ENCODE results near the gene ANXA6.
"Not testable (repeated sequence)": the region's sequence is repeated elsewhere in the genome, so short reads cannot be mapped to it uniquely, and the experiment has no call there.

Gene ANXA6

DNA sequence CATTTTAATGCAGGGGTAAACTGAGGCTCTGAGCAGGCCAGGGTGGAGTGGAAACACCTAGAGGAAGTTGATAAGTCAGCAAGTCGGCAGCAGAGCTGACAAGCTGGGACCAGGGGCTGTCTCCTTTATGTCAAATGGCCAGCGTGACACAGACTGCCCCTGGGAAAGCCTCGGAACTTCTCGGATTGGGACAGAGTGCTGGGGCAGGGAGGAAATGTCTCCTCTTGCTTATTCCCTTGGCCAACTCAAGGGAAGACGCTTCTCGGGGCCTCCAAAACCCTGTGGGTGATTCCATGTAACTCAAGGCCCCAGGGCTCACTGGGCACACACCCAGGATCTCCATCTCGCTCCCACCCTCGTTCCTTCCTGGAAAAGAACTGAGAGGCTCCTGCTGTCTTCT, 25.4 kb upstream of the ANXA6 start:
- Histone ChIP-seq H3K36me3 (peaks cover 99% of the 10 kb centered on the region), H3K4me1 (no peaks in the 10 kb centered on the region), H3K27ac (no peak overlapping the region), H3K9ac (no peak overlapping the region), H3K4me2 (no peak overlapping the region), H3K27me3 (no peaks in the 10 kb centered on the region), H3K9me3 (no peaks in the 10 kb centered on the region), H4K20me1 (no peaks in the 10 kb centered on the region), H3K4me3 (no peak overlapping the region)
- TF ChIP-seq Cebpa-rat (IDR thresholded peaks at IDR 0.05): no peak

DNA sequence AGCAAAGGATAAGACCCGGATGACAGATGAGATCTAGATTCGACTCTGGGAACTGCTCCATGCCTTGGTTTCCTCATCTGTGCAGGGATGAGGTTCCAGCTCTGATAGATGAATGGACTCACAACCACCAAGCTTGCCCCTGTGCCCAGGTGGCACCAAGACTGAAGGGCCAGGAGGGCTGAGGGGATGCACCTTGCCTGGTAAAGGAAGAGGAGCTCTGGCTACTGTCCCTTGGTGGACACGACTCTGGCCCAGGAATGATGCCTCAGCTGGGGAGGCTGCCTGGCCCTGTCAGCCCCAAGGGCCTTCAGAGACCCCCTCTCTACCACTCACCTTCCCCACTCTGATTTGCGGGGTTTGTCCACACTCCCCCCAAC, 24.9 kb upstream of the ANXA6 start:
- Histone ChIP-seq H4K20me1 (no peaks in the 10 kb centered on the region), H3K9ac (no peak overlapping the region), H3K4me3 (no peak overlapping the region), H3K9me3 (no peaks in the 10 kb centered on the region), H3K4me1 (no peaks in the 10 kb centered on the region), H3K27me3 (no peaks in the 10 kb centered on the region), H3K36me3 (peaks cover 99% of the 10 kb centered on the region), H3K27ac (no peak overlapping the region), H3K4me2 (no peak overlapping the region)
- TF ChIP-seq Cebpa-rat (IDR thresholded peaks at IDR 0.05): no peak

DNA sequence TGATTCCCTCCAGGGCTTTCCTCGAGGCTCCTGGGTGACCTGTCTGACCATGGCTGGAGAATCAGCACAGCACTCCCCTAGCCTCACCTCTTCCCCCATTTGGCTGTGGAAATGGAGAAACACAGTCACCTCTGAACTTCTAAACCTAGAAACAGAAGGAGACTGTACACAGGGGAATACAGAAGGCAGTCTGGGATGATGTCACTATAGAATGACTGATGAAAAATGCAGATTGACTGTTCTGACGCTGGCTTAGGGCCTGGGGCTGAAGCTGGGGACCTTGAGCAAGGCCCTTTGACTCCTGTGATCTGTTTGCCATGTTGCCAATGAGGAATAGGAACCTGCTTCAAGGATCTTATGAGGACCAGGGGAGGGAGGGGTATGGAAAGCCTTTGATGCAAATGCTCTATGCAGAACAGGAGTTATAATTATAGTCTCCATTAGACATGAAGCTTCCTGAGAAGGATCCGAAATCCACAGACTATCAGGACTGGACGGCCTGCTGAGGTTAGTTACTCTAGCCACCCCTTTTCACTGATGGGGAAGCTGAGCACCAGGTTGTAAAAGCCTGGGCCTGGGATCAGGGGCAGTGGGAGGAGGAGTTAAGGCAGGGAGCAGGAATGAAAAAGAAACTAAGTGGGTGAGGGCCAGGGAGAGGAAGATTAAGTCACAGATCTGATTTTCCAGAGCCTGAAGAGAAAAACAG, 24.4 kb upstream of the ANXA6 start:
- H3K4me2 ChIP-seq: no peak overlapping the region
- H3K27ac ChIP-seq: no peak overlapping the region
- H3K9ac ChIP-seq: no peak overlapping the region
- no peaks in the 10 kb centered on the region for H3K9me3 ChIP-seq
- no peaks in the 10 kb centered on the region for H3K27me3 ChIP-seq
- no peaks in the 10 kb centered on the region for H3K4me1 ChIP-seq
- H3K4me3 ChIP-seq: no peak overlapping the region
- H3K36me3 ChIP-seq: peaks cover 98% of the 10 kb centered on the region
- no peak for TF ChIP-seq Cebpa-rat (IDR thresholded peaks at IDR 0.05)
- H4K20me1 ChIP-seq: no peaks in the 10 kb centered on the region

DNA sequence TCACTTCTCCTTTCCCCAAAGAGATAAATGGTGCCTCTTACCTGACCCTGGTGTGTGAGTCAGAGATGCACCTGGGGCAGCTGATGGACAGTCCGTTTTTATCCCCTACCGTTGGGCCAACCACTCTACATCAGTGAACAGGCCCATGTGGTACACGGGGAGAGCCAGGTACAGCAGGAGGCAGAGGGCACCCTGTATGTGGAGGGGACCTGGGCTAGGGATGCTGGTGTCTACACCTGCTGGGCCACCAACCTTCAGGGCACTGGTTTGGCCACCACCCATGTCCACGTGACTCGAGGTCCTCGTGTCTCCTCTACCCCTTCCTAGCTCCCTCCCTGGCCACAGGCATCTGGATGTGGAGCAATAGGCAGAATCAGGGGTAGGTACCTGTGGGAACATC, 22.7 kb upstream of the ANXA6 start:
- Histone ChIP-seq H3K27me3 (no peaks in the 10 kb centered on the region), H3K9ac (no peak overlapping the region), H3K4me2 (no peak overlapping the region), H3K9me3 (no peaks in the 10 kb centered on the region), H3K36me3 (peaks cover 88% of the 10 kb centered on the region), H3K4me1 (no peaks in the 10 kb centered on the region), H3K4me3 (no peak overlapping the region), H3K27ac (no peak overlapping the region), H4K20me1 (no peaks in the 10 kb centered on the region)
- no peak for TF ChIP-seq Cebpa-rat (IDR thresholded peaks at IDR 0.05)

DNA sequence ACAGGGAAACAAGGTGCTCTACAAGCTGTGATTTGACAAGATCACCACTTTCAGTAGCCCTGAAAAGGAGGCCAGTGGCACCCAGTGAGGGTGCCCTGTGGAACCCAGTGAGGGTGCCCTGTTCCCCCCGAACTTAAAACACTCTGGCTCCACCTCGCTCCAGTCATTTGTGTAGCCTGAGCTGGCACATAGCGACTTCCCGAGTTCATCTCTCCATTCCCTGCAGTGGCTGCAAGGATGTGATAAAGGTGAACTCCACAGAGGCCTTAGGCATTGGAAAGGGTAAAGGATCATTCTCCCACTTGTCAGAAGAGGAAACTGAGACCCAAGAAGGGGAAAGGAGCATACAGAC, 21.9 kb upstream of the ANXA6 start:
- Histone ChIP-seq H3K27me3 (no peaks in the 10 kb centered on the region), H3K27ac (no peak overlapping the region), H3K4me3 (no peak overlapping the region), H3K36me3 (peaks cover 80% of the 10 kb centered on the region), H3K4me1 (no peaks in the 10 kb centered on the region), H3K4me2 (no peak overlapping the region), H4K20me1 (no peaks in the 10 kb centered on the region), H3K9me3 (no peaks in the 10 kb centered on the region), H3K9ac (no peak overlapping the region)
- TF ChIP-seq Cebpa-rat (IDR thresholded peaks at IDR 0.05): no peak

DNA sequence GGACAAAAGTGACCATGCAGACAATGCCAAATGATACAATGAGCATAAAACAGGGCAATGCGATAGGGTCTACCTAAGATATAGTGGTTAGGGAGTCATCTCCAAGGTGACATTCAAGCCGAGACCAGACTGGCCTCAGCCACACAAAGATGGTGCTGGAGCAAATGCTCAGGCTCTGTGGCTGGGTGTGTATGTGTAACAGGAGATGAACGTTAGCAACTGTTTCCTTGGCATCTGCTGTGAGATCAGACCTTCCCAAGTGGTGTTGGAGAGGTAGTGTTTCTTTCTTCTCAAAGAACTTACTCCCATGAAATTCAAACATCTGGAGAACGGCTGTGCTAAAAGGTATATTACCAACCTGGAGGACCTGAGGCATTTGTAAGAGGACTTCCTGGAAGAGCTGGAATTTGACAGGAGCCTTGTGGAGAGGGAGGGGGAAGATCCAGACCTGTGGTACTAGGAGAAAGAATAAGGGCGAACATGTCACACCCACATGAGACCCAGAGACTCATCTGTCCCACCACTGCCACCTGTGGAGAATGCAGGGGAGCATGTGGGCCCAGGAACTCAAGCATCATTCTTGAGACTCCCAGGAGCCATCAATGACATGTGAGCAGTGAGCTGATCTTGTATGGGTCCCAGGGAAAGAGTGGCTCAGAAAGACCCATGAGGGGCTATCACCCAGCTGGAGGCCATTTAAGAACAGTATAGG, 21.4 kb upstream of the ANXA6 start:
- H3K4me3 ChIP-seq: no peak overlapping the region
- no peaks in the 10 kb centered on the region for H3K9me3 ChIP-seq
- H3K27ac ChIP-seq: no peak overlapping the region
- H3K4me2 ChIP-seq: no peak overlapping the region
- no peaks in the 10 kb centered on the region for H4K20me1 ChIP-seq
- H3K27me3 ChIP-seq: no peaks in the 10 kb centered on the region
- H3K4me1 ChIP-seq: no peaks in the 10 kb centered on the region
- TF ChIP-seq Cebpa-rat (IDR thresholded peaks at IDR 0.05): no peak
- H3K36me3 ChIP-seq: peaks cover 79% of the 10 kb centered on the region
- H3K9ac ChIP-seq: no peak overlapping the region

DNA sequence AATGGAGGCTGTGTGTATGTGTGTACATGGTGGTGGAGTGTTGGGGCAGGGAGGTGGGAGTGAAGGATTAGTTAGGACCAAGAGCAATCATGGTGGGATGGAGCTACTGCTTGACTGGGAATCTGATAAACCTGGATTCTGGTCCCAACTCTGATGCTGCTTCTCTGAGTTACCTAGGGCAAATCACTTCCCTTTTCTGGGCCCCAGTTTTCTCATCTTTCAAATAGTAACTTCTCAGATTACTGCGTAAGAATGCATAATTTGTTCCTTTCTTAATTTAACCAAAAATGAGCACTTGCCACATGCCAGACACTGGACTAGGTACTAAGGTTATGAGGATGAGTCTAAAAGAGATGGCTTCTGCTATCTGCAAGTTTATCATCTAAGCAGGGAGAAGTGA, 20.8 kb upstream of the ANXA6 start:
- no peak overlapping the region for H3K4me3 ChIP-seq
- H3K27me3 ChIP-seq: no peaks in the 10 kb centered on the region
- no peaks in the 10 kb centered on the region for H3K9me3 ChIP-seq
- no peak overlapping the region for H3K4me2 ChIP-seq
- no peak overlapping the region for H3K27ac ChIP-seq
- TF ChIP-seq Cebpa-rat (IDR thresholded peaks at IDR 0.05): no peak
- H3K9ac ChIP-seq: no peak overlapping the region
- no peaks in the 10 kb centered on the region for H3K4me1 ChIP-seq
- H3K36me3 ChIP-seq: peaks cover 74% of the 10 kb centered on the region
- no peaks in the 10 kb centered on the region for H4K20me1 ChIP-seq

DNA sequence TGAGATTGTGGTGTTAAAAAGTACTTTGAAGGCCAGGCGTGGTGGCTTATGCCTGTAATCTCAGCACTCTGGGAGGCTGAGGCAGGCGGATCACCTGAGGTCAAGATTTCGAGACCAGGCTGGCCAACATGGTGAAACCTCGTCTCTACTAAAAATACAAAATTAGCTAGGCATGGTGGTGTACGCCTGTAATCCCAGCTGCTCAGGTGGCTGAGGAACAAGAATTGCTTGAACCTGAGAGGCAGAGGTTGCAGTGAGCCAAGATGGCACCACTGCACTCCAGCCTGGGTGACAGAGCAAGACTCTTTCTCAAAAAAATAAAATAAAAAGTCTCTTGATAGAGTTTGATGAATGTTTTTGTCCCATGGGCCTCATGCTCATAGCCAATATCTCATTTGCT, 18.7 kb upstream of the ANXA6 start:
- not testable (repeated sequence) for H3K27me3 ChIP-seq, H4K20me1 ChIP-seq, H3K27ac ChIP-seq, H3K9ac ChIP-seq, H3K4me1 ChIP-seq, H3K9me3 ChIP-seq, H3K4me3 ChIP-seq, H3K4me2 ChIP-seq
- peaks cover 53% of the 10 kb centered on the region for H3K36me3 ChIP-seq

DNA sequence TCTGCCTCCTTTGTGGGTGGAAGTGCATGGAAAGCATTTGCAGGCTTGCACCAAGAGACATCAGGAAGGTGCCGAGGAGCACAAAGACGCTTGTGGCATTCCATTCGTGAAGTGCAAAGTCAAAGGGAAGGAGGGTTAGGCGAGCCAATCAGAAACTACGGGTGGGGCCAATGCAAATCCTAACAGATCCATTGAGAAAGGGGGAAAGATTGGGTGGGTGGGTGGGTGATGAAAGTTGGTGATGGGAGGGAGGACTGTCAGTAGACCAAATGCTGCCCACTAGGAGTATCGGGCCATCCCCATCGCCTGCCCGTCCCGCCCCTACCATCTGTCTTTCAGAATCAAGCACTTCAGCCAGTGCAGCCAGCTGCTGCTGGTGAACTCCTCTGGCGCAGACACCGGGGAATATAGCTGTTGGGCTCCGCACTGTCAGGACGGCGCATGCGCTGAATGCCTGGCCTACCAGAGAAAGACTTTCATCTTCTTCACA, 17.1 kb upstream of the ANXA6 start:
- TF ChIP-seq Cebpa-rat (IDR thresholded peaks at IDR 0.05): no peak
- Histone ChIP-seq H4K20me1 (no peaks in the 10 kb centered on the region), H3K9ac (no peak overlapping the region), H3K4me1 (no peaks in the 10 kb centered on the region), H3K27me3 (no peaks in the 10 kb centered on the region), H3K9me3 (no peaks in the 10 kb centered on the region), H3K4me3 (no peak overlapping the region), H3K36me3 (peaks cover 37% of the 10 kb centered on the region), H3K27ac (no peak overlapping the region), H3K4me2 (no peak overlapping the region)

DNA sequence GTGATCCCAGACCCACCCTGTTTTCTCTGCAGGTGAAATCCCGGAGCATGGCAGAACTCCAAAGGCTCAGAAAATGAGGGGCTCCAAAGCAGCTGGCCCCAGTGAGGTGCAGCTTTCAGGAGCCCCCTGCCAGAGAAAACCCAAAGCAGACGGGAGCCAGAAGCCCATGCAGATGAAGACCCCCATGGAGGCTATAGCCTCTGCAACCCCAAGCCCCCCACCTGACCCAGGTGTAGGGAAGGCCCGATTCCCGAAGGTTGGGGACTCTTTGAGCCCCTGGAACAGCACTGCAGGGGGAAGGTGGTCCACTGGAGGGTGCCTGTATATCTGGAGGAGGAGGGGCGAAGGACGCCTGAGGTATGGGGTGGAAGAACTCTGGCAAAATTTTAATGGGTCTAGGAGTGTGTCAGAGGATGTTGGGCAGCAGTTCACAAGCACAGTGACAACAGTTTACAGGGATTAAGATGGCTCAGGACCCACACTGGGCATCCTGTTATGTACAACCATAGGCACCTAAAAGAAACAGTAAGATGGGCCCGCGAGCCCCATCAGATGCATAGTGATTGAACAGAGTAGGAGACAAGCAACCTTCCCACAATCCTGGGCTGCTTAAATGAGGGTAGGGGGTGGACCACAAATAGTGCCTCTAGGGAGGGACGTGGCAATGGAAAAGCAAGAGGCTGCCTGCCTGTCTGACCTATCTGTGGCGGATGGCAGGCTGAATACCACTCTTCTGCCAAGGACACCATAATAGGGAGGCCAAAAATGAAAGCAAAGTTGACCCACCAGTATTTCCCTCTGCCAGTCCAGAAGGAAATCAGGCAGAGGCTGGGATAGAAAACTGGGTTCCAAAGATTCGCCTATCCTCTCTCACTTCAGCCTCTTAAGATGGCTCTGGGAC, 16.4 kb upstream of the ANXA6 start:
- Histone ChIP-seq H3K9me3 (no peaks in the 10 kb centered on the region), H3K4me1 (no peaks in the 10 kb centered on the region), H3K27me3 (no peaks in the 10 kb centered on the region), H4K20me1 (no peaks in the 10 kb centered on the region), H3K4me3 (no peak overlapping the region), H3K36me3 (peaks cover 30% of the 10 kb centered on the region), H3K27ac (no peak overlapping the region), H3K9ac (no peak overlapping the region), H3K4me2 (no peak overlapping the region)
- no peak for TF ChIP-seq Cebpa-rat (IDR thresholded peaks at IDR 0.05)

Measured in BLaER1 (cell line).